Measurements from ENCODE around the gene ALK. TPM values are rescaled to one million over a fixed set of nuclear protein-coding genes. Genes with fewer than 3 reads are reported as not detected.

The ALK gene
- total RNA-seq, 1 donor: under 0.01 TPM

- Histone ChIP-seq H3K9me3 (ENCODE audit: low read depth, low read length) (no peaks in the 10 kb centered on the region), H3K4me1 (ENCODE audit: insufficient read depth, low read length) (no peaks in the 10 kb centered on the region), H3K4me3 (ENCODE audit: insufficient read depth, low read length) (no peak overlapping the region), H4K20me1 (ENCODE audit: insufficient read depth, low read length) (no peaks in the 10 kb centered on the region), H3K27ac (ENCODE audit: low read depth, low read length) (no peak overlapping the region), H3K79me2 (ENCODE audit: insufficient read depth, low read length) (no peaks in the 10 kb centered on the region), H3K27me3 (ENCODE audit: insufficient read depth, low read length) (no peaks in the 10 kb centered on the region), H3K36me3 (ENCODE audit: insufficient read depth, low read length) (no peaks in the 10 kb centered on the region), H3K4me2 (ENCODE audit: insufficient read depth, low read length) (no peak overlapping the region), H2AFZ (ENCODE audit: low read length) (no peak overlapping the region)
- TF ChIP-seq, protein P1, sequence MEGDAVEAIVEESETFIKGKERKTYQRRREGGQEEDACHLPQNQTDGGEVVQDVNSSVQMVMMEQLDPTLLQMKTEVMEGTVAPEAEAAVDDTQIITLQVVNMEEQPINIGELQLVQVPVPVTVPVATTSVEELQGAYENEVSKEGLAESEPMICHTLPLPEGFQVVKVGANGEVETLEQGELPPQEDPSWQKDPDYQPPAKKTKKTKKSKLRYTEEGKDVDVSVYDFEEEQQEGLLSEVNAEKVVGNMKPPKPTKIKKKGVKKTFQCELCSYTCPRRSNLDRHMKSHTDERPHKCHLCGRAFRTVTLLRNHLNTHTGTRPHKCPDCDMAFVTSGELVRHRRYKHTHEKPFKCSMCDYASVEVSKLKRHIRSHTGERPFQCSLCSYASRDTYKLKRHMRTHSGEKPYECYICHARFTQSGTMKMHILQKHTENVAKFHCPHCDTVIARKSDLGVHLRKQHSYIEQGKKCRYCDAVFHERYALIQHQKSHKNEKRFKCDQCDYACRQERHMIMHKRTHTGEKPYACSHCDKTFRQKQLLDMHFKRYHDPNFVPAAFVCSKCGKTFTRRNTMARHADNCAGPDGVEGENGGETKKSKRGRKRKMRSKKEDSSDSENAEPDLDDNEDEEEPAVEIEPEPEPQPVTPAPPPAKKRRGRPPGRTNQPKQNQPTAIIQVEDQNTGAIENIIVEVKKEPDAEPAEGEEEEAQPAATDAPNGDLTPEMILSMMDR (IDR thresholded peaks at IDR 0.05; ENCODE audit: extremely low read depth, low read depth, low read length): no peak
- no peak for DNase-seq (ENCODE audit: insufficient read length, low spot score, missing footprints)
Measured at GRCh38 chr2:29353403-29353991, 567.9 kb downstream of the ALK start.

GRCh38 chr2:29351916-29352591 lies 569.3 kb downstream of the ALK start:
- H3K36me3 ChIP-seq (ENCODE audit: insufficient read depth, low read length): no peaks in the 10 kb centered on the region
- H3K4me2 ChIP-seq (ENCODE audit: insufficient read depth, low read length): no peak overlapping the region
- peaks cover 2% of the 10 kb centered on the region for H3K27me3 ChIP-seq (ENCODE audit: insufficient read depth, low read length)
- no peaks in the 10 kb centered on the region for H3K79me2 ChIP-seq (ENCODE audit: insufficient read depth, low read length)
- H3K9me3 ChIP-seq (ENCODE audit: low read depth, low read length): no peaks in the 10 kb centered on the region
- no peaks in the 10 kb centered on the region for H4K20me1 ChIP-seq (ENCODE audit: insufficient read depth, low read length)
- TF ChIP-seq, protein P1 (IDR thresholded peaks at IDR 0.05; ENCODE audit: extremely low read depth, low read depth, low read length): no peak
- H2AFZ ChIP-seq (ENCODE audit: low read length): no peak overlapping the region
- no peak overlapping the region for H3K4me3 ChIP-seq (ENCODE audit: insufficient read depth, low read length)
- DNase-seq (ENCODE audit: insufficient read length, low spot score, missing footprints): no peak
- H3K27ac ChIP-seq (ENCODE audit: low read depth, low read length): no peak overlapping the region
- no peaks in the 10 kb centered on the region for H3K4me1 ChIP-seq (ENCODE audit: insufficient read depth, low read length)

- Histone ChIP-seq H3K27ac (ENCODE audit: low read depth, low read length) (no peak overlapping the region), H3K36me3 (ENCODE audit: insufficient read depth, low read length) (no peaks in the 10 kb centered on the region), H4K20me1 (ENCODE audit: insufficient read depth, low read length) (no peaks in the 10 kb centered on the region), H3K4me2 (ENCODE audit: insufficient read depth, low read length) (no peak overlapping the region), H3K79me2 (ENCODE audit: insufficient read depth, low read length) (no peaks in the 10 kb centered on the region), H3K4me1 (ENCODE audit: insufficient read depth, low read length) (no peaks in the 10 kb centered on the region), H3K9me3 (ENCODE audit: low read depth, low read length) (no peaks in the 10 kb centered on the region), H3K27me3 (ENCODE audit: insufficient read depth, low read length) (peaks cover 5% of the 10 kb centered on the region), H3K4me3 (ENCODE audit: insufficient read depth, low read length) (no peak overlapping the region), H2AFZ (ENCODE audit: low read length) (no peak overlapping the region)
- no peak for DNase-seq (ENCODE audit: insufficient read length, low spot score, missing footprints)
- TF ChIP-seq, protein P1 (IDR thresholded peaks at IDR 0.05; ENCODE audit: extremely low read depth, low read depth, low read length): no peak
Measured at GRCh38 chr2:29351248-29351647, 570.1 kb downstream of the ALK start.

DNA sequence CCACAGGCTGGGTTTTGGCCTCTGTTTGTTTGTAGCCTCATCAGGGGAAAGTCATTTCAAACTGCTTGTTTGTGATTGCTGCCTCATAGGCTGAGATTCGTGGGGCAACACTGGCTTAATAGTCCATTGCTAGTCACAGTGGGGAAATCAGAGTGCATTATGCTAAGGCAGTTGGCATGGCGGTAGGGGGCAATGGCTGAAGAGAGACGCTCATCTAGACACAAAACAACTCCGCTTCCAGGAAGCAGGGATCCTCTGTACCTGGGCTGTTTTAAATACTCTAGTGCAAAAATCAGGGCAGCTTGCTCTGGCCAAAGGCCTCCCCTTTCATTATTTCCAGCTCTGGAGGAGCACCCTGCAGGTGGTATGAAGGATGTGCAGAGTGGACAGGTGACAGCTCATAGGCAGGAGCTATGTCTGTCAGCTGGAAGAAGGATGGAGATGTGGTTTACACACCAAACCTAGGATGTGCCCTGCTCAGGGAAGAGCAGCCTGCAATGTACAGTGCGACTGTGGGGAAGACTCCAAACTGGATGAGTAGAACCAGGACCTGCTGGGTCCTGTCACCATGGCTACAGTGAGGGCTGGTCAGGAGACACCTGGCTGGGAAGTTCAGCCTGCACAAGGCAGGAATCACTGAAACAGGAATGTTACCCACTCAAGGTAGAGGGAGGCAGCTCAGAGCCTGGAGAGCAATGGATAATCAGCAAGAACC lies 571.9 kb downstream of the ALK start:
- no peak for DNase-seq (ENCODE audit: insufficient read length, low spot score, missing footprints)
- no peak overlapping the region for H3K27ac ChIP-seq (ENCODE audit: low read depth, low read length)
- no peak overlapping the region for H3K4me3 ChIP-seq (ENCODE audit: insufficient read depth, low read length)
- H2AFZ ChIP-seq (ENCODE audit: low read length): no peak overlapping the region
- no peaks in the 10 kb centered on the region for H3K36me3 ChIP-seq (ENCODE audit: insufficient read depth, low read length)
- peaks cover 6% of the 10 kb centered on the region for H3K27me3 ChIP-seq (ENCODE audit: insufficient read depth, low read length)
- H3K4me1 ChIP-seq (ENCODE audit: insufficient read depth, low read length): no peaks in the 10 kb centered on the region
- no peaks in the 10 kb centered on the region for H3K79me2 ChIP-seq (ENCODE audit: insufficient read depth, low read length)
- no peaks in the 10 kb centered on the region for H4K20me1 ChIP-seq (ENCODE audit: insufficient read depth, low read length)
- no peaks in the 10 kb centered on the region for H3K9me3 ChIP-seq (ENCODE audit: low read depth, low read length)
- TF ChIP-seq, protein P1 (IDR thresholded peaks at IDR 0.05; ENCODE audit: extremely low read depth, low read depth, low read length): no peak
- H3K4me2 ChIP-seq (ENCODE audit: insufficient read depth, low read length): no peak overlapping the region

Measured in osteoblast (primary cell).